ENCODE results near the gene MAD1L1. TPM values are rescaled to one million over a fixed set of nuclear protein-coding genes. Genes with fewer than 3 reads are reported as not detected.

Gene MAD1L1
- total RNA-seq, 1 experiment from 2014 or later: 38.5 TPM

GRCh38 chr7:1956141-1956540 lies 276.6 kb downstream of the MAD1L1 start:
- peaks cover 0 to 2% of the 10 kb centered on the region in 2 experiments; a peak in 1 of 4 replicates for H3K4me1 ChIP-seq (ENCODE audit: control insufficient read depth in 1 of 2, insufficient read depth in 2 of 2, low read length in 2 of 2)
- RAD21 ChIA-PET (ENCODE audit: low non-redundant PET in 1 of 2, low total read pairs in 2 of 2, uncharacterized antibody in 2 of 2, unreplicated experiment in 2 of 2): no interaction called here
- no peaks in the 10 kb centered on the region for H4K20me1 ChIP-seq (ENCODE audit: insufficient read depth)
- no peak overlapping the region for H3K4me2 ChIP-seq (ENCODE audit: low read length)
- no peaks in the 10 kb centered on the region; a peak in 1 of 4 replicates for H3K9me3 ChIP-seq (ENCODE audit: control insufficient read depth in 1 of 2, insufficient read depth in 1 of 2, low read depth in 1 of 2, low read length in 2 of 2)
- no peak overlapping the region for H3K4me3 ChIP-seq (replicated peaks in 1 of 2; ENCODE audit: low read depth in 1 of 2, low read length in 2 of 2)
- 0 out of 4 replicates have a peak, but pooled peaks cover 0 to 1% of the 10 kb centered on the region in 2 experiments for H3K36me3 ChIP-seq (ENCODE audit: control insufficient read depth in 1 of 2, insufficient read depth in 2 of 2, low read length in 2 of 2)
- TF ChIP-seq ZNF274 (IDR thresholded peaks at IDR 0.05; ENCODE audit: low read depth, low read length) (no peak), CTCF (IDR thresholded peaks at IDR 0.05 in 2 of 3, conservative IDR thresholded peaks at IDR 0.05 in 1 of 3; ENCODE audit: borderline replicate concordance in 1 of 3, insufficient read depth in 1 of 3, low read depth in 2 of 3, low read length in 2 of 3) (no peak), EGR1 (IDR thresholded peaks at IDR 0.05; ENCODE audit: low read depth) (no peak), POLR2AphosphoS5 (IDR thresholded peaks at IDR 0.05; ENCODE audit: low read depth, low read length) (no peak), RAD21 (IDR thresholded peaks at IDR 0.05; ENCODE audit: low read depth) (no peak), TCF7L2 (IDR thresholded peaks at IDR 0.05; ENCODE audit: borderline replicate concordance, extremely low read depth, insufficient read depth, insufficient read length) (no peak), FOSL1 (IDR thresholded peaks at IDR 0.05; ENCODE audit: low read depth) (no peak), EZH2 (IDR thresholded peaks at IDR 0.05) (no peak), SIN3A (IDR thresholded peaks at IDR 0.05; ENCODE audit: low read depth) (no peak), ATF3 (IDR thresholded peaks at IDR 0.05) (no peak)
- TF ChIP-seq, protein P1, sequence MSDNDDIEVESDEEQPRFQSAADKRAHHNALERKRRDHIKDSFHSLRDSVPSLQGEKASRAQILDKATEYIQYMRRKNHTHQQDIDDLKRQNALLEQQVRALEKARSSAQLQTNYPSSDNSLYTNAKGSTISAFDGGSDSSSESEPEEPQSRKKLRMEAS (IDR thresholded peaks at IDR 0.05): no peak
- TF ChIP-seq, protein P2, sequence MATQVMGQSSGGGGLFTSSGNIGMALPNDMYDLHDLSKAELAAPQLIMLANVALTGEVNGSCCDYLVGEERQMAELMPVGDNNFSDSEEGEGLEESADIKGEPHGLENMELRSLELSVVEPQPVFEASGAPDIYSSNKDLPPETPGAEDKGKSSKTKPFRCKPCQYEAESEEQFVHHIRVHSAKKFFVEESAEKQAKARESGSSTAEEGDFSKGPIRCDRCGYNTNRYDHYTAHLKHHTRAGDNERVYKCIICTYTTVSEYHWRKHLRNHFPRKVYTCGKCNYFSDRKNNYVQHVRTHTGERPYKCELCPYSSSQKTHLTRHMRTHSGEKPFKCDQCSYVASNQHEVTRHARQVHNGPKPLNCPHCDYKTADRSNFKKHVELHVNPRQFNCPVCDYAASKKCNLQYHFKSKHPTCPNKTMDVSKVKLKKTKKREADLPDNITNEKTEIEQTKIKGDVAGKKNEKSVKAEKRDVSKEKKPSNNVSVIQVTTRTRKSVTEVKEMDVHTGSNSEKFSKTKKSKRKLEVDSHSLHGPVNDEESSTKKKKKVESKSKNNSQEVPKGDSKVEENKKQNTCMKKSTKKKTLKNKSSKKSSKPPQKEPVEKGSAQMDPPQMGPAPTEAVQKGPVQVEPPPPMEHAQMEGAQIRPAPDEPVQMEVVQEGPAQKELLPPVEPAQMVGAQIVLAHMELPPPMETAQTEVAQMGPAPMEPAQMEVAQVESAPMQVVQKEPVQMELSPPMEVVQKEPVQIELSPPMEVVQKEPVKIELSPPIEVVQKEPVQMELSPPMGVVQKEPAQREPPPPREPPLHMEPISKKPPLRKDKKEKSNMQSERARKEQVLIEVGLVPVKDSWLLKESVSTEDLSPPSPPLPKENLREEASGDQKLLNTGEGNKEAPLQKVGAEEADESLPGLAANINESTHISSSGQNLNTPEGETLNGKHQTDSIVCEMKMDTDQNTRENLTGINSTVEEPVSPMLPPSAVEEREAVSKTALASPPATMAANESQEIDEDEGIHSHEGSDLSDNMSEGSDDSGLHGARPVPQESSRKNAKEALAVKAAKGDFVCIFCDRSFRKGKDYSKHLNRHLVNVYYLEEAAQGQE (IDR thresholded peaks at IDR 0.05; ENCODE audit: low read depth): no peak
- H3K79me2 ChIP-seq (ENCODE audit: insufficient read depth, low read length): no peaks in the 10 kb centered on the region
- CTCF ChIA-PET: no interaction called here
- ATAC-seq (no peak), DNase-seq (ENCODE audit: low read depth, low spot score) (no peak)
- H3K9ac ChIP-seq (ENCODE audit: low read length): no peak overlapping the region
- no TSS peak for BruUV-seq (replicated peaks)
- POLR2A ChIA-PET: no interaction called here
- H3K9me2 ChIP-seq (ENCODE audit: insufficient read depth): no peaks in the 10 kb centered on the region
- no peak overlapping the region for H3K27ac ChIP-seq (ENCODE audit: low read depth, low read length)
- no peaks in the 10 kb centered on the region for H3K27me3 ChIP-seq (ENCODE audit: insufficient read depth, low read length)
- intact Hi-C loops (cut with micrococcal nuclease): no loop called here
- no peak overlapping the region for H2AFZ ChIP-seq (ENCODE audit: low read depth, low read length, poor library complexity, severe bottlenecking)
